GM18526 (cell line): ENCODE data around the gene AKR7A2.

ENCODE experiments used
- POLR2A ChIP-seq: IDR thresholded peaks from 3 replicates; pipeline ENCODE4 v1.6.1; 2011; ENCODE audit not compliant: insufficient read length; ENCODE audit errors: extremely low read depth

AKR7A2 gene

GRCh38 chr1:19257178-19257914 lies 54.6 kb downstream of the AKR7A2 start:
- no peak for TF ChIP-seq POLR2A

GRCh38 chr1:19255288-19255687 lies 56.7 kb downstream of the AKR7A2 start:
- no peak for TF ChIP-seq POLR2A

- TF ChIP-seq POLR2A: no peak
These were observed 57.5 kb downstream of the AKR7A2 start for GRCh38 chr1:19254416-19254815.
